ENCODE results near the gene CIRBP. TPM values are rescaled to one million over a fixed set of nuclear protein-coding genes. Genes with fewer than 3 reads are reported as not detected.

CIRBP gene
- total RNA-seq, 2 experiments from 2014 or later: 169 to 224 TPM

- H3K4me3 Mint-ChIP-seq: no peak overlapping the region
- no peaks in the 10 kb centered on the region for H3K9me3 Mint-ChIP-seq
- POLR2A ChIA-PET: no interaction called here
- peaks cover 4% of the 10 kb centered on the region for H3K36me3 Mint-ChIP-seq (ENCODE audit: low read depth)
- H3K4me1 Mint-ChIP-seq: peaks cover 8% of the 10 kb centered on the region
- DNase-seq: no peak
- H3K27ac Mint-ChIP-seq: no peak overlapping the region
- H3K27me3 Mint-ChIP-seq: peaks cover 22% of the 10 kb centered on the region
- CTCF ChIA-PET: interaction anchor here (0.7 kb wide), 1 partner anchor 152 kb away, joined by 3 read pairs; no protein-coding TSS in a partner anchor
Observed at GRCh38 chr19:1284979-1285736, 16.0 kb downstream of the CIRBP start.

GRCh38 chr19:1285737-1286360, 16.7 kb downstream of the CIRBP start, which contains the start of gene EFNA2:
EFNA2 (plus strand) TSS chr19:1285873; CDS start chr19:1286169, 296 bp downstream.
- H3K4me1 Mint-ChIP-seq: peaks cover 5% of the 10 kb centered on the region
- peaks cover 22% of the 10 kb centered on the region for H3K27me3 Mint-ChIP-seq
- DNase-seq: no peak
- no peak within 1 kb of the TSS for H3K27ac Mint-ChIP-seq
- POLR2A ChIA-PET: no interaction called here
- no peaks in the 10 kb centered on the region for H3K36me3 Mint-ChIP-seq (ENCODE audit: low read depth)
- peak within 1 kb of the TSS; percentile 49 for H3K4me3 Mint-ChIP-seq
- CTCF ChIA-PET: no interaction called here
- no peaks in the 10 kb centered on the region for H3K9me3 Mint-ChIP-seq

GRCh38 chr19:1286487-1287353, 17.6 kb downstream of the CIRBP start:
- peaks cover 5% of the 10 kb centered on the region for H3K4me1 Mint-ChIP-seq
- no peak overlapping the region for H3K27ac Mint-ChIP-seq
- no peak for DNase-seq
- no peaks in the 10 kb centered on the region for H3K9me3 Mint-ChIP-seq
- ChIA-PET POLR2A (no interaction called here), CTCF (interaction anchor here (0.7 kb wide), 1 partner anchor 66 kb away, joined by 4 read pairs; no protein-coding TSS in a partner anchor)
- peak overlapping the region; percentile 49 for H3K4me3 Mint-ChIP-seq
- H3K27me3 Mint-ChIP-seq: peaks cover 22% of the 10 kb centered on the region
- H3K36me3 Mint-ChIP-seq (ENCODE audit: low read depth): no peaks in the 10 kb centered on the region

GRCh38 chr19:1287354-1288225, 18.5 kb downstream of the CIRBP start:
- peaks cover 5% of the 10 kb centered on the region for H3K4me1 Mint-ChIP-seq
- no peak for DNase-seq
- POLR2A ChIA-PET: no interaction called here
- no peak overlapping the region for H3K4me3 Mint-ChIP-seq
- H3K27ac Mint-ChIP-seq: no peak overlapping the region
- H3K9me3 Mint-ChIP-seq: no peaks in the 10 kb centered on the region
- peaks cover 26% of the 10 kb centered on the region for H3K27me3 Mint-ChIP-seq
- CTCF ChIA-PET: no interaction called here
- no peaks in the 10 kb centered on the region for H3K36me3 Mint-ChIP-seq (ENCODE audit: low read depth)

GRCh38 chr19:1288226-1288612, 19.1 kb downstream of the CIRBP start:
- CTCF ChIA-PET: no interaction called here

GRCh38 chr19:1288833-1289685, 19.9 kb downstream of the CIRBP start:
- POLR2A ChIA-PET: no interaction called here
- H3K9me3 Mint-ChIP-seq: no peaks in the 10 kb centered on the region
- no peak overlapping the region for H3K27ac Mint-ChIP-seq
- no peak for DNase-seq
- no peak overlapping the region for H3K4me3 Mint-ChIP-seq
- H3K36me3 Mint-ChIP-seq (ENCODE audit: low read depth): no peaks in the 10 kb centered on the region
- CTCF ChIA-PET: no interaction called here
- H3K4me1 Mint-ChIP-seq: peaks cover 5% of the 10 kb centered on the region
- peaks cover 26% of the 10 kb centered on the region for H3K27me3 Mint-ChIP-seq

More at GRCh38 chr19:1288226-1288612, 19.1 kb downstream of the CIRBP start:
- H3K4me3 Mint-ChIP-seq: no peak overlapping the region
- no peaks in the 10 kb centered on the region for H3K36me3 Mint-ChIP-seq (ENCODE audit: low read depth)
- H3K4me1 Mint-ChIP-seq: peaks cover 5% of the 10 kb centered on the region
- POLR2A ChIA-PET: no interaction called here
- H3K27me3 Mint-ChIP-seq: peaks cover 26% of the 10 kb centered on the region
- no peaks in the 10 kb centered on the region for H3K9me3 Mint-ChIP-seq
- DNase-seq: no peak
- H3K27ac Mint-ChIP-seq: no peak overlapping the region

GRCh38 chr19:1289686-1290025, 20.5 kb downstream of the CIRBP start:
- ChIA-PET CTCF (no interaction called here), POLR2A (no interaction called here)
- peaks cover 7% of the 10 kb centered on the region for H3K4me1 Mint-ChIP-seq
- H3K4me3 Mint-ChIP-seq: no peak overlapping the region
- no peaks in the 10 kb centered on the region for H3K36me3 Mint-ChIP-seq (ENCODE audit: low read depth)
- no peak for DNase-seq
- H3K27me3 Mint-ChIP-seq: peaks cover 26% of the 10 kb centered on the region
- no peak overlapping the region for H3K27ac Mint-ChIP-seq
- no peaks in the 10 kb centered on the region for H3K9me3 Mint-ChIP-seq

- Mint-ChIP-seq H3K9me3 (no peaks in the 10 kb centered on the region), H3K27ac (no peak overlapping the region), H3K27me3 (peaks cover 24% of the 10 kb centered on the region), H3K4me3 (no peak overlapping the region), H3K36me3 (ENCODE audit: low read depth) (no peaks in the 10 kb centered on the region), H3K4me1 (peaks cover 6% of the 10 kb centered on the region)
- no peak for DNase-seq
- ChIA-PET CTCF (interaction anchor here (0.7 kb wide), 1 partner anchor 327 kb away, joined by 3 read pairs; no protein-coding TSS in a partner anchor), POLR2A (no interaction called here)
Observed at GRCh38 chr19:1290196-1290702, 21.1 kb downstream of the CIRBP start.

- CTCF ChIA-PET: interaction anchor here (0.6 to 1.1 kb wide), 3 partner anchors 12 to 326 kb away, joined by 3 read pairs; no protein-coding TSS in a partner anchor
Observed at GRCh38 chr19:1290703-1291651, 21.8 kb downstream of the CIRBP start.

GRCh38 chr19:1291761-1292418, 22.8 kb downstream of the CIRBP start:
- ChIA-PET POLR2A (no interaction called here), CTCF (interaction anchor here (0.6 to 1.1 kb wide), 2 partner anchors 13 to 80 kb away, joined by 3 read pairs; no protein-coding TSS in a partner anchor)
- H3K9me3 Mint-ChIP-seq: no peaks in the 10 kb centered on the region

More at GRCh38 chr19:1290703-1291651, 21.8 kb downstream of the CIRBP start:
- Mint-ChIP-seq H3K4me3 (no peak overlapping the region), H3K27ac (no peak overlapping the region), H3K4me1 (peaks cover 6% of the 10 kb centered on the region), H3K27me3 (peaks cover 23% of the 10 kb centered on the region), H3K36me3 (ENCODE audit: low read depth) (no peaks in the 10 kb centered on the region), H3K9me3 (no peaks in the 10 kb centered on the region)
- POLR2A ChIA-PET: no interaction called here
- DNase-seq: no peak

More at GRCh38 chr19:1291761-1292418, 22.8 kb downstream of the CIRBP start:
- Mint-ChIP-seq H3K4me3 (no peak overlapping the region), H3K27me3 (peaks cover 19% of the 10 kb centered on the region), H3K4me1 (peaks cover 4% of the 10 kb centered on the region), H3K36me3 (ENCODE audit: low read depth) (no peaks in the 10 kb centered on the region), H3K27ac (no peak overlapping the region)
- DNase-seq: no peak

Data from activated CD4-positive, alpha-beta T cell treated with anti-CD3 and anti-CD28 coated beads, Interleukin-2, amount 10 ng/mL, durations not matched to agents 7 days and 5 days (primary cell).